ENCODE data around the gene GDPD4.

GRCh38 chr11:77340501-77340900, 39.0 kb upstream of the GDPD4 start:
- TF ChIP-seq CEBPB (IDR thresholded peaks at IDR 0.05) (no peak), CTCF (IDR thresholded peaks at IDR 0.05) (no peak), USF2 (IDR thresholded peaks at IDR 0.05) (no peak), MYC (IDR thresholded peaks at IDR 0.05; ENCODE audit: borderline replicate concordance, low read length) (no peak), PBX3 (IDR thresholded peaks at IDR 0.05) (no peak), POLR2AphosphoS2 (conservative IDR thresholded peaks at IDR 0.05; ENCODE audit: low read length) (no peak)
